ENCODE data around the gene COX4I2.

GRCh38 chr20:31641391-31641790 is 3.7 kb downstream of the COX4I2 start:
- TF ChIP-seq CTCF (IDR thresholded peaks at IDR 0.05) (no peak), POLR2A (IDR thresholded peaks at IDR 0.05) (no peak)

Data from breast epithelium (tissue), 3 donors.